Measurements from ENCODE around the gene NXPH1. TPM values are rescaled to one million over a fixed set of nuclear protein-coding genes. Genes with fewer than 3 reads are reported as not detected.

NXPH1 gene
- total and polyA plus RNA-seq, 11 donors: not detected

- no peaks in the 10 kb centered on the region for H3K36me3 ChIP-seq
- no peaks in the 10 kb centered on the region for H3K27me3 ChIP-seq
- no peak overlapping the region for H3K27ac ChIP-seq
- H3K4me1 ChIP-seq: no peaks in the 10 kb centered on the region
- WGBS, 4 donors: 42 to 51% (median 47%) methylated on average over 9 of the region's 9 CpGs
- H3K4me3 ChIP-seq: no peak overlapping the region
- no peak for ATAC-seq
- DNase-seq: no peak
- intact Hi-C loops (cut with DNase I): no loop called here
- no peak for TF ChIP-seq CTCF (IDR thresholded peaks at IDR 0.05)
- no peak for TF ChIP-seq POLR2A (IDR thresholded peaks at IDR 0.05)
- H3K9me3 ChIP-seq: no peaks in the 10 kb centered on the region
These were observed 329.4 kb downstream of the NXPH1 start for GRCh38 chr7:8762803-8763202.

- Histone ChIP-seq H3K4me1 (no peaks in the 10 kb centered on the region), H3K27me3 (no peaks in the 10 kb centered on the region), H3K9me3 (no peaks in the 10 kb centered on the region), H3K36me3 (no peaks in the 10 kb centered on the region), H3K4me3 (no peak overlapping the region), H3K27ac (no peak overlapping the region)
- ATAC-seq (no peak), DNase-seq (no peak)
- TF ChIP-seq POLR2A (IDR thresholded peaks at IDR 0.05) (no peak), CTCF (IDR thresholded peaks at IDR 0.05) (no peak)
- 47 to 64% (median 52%) methylated on average over 3 of the region's 3 CpGs for WGBS, 4 donors
- intact Hi-C loops (cut with DNase I): no loop called here
These were observed 332.0 kb downstream of the NXPH1 start for GRCh38 chr7:8765374-8765773.

- DNase-seq: no peak
- intact Hi-C loops (cut with DNase I): no loop called here
- TF ChIP-seq POLR2A (IDR thresholded peaks at IDR 0.05): no peak
- TF ChIP-seq CTCF (IDR thresholded peaks at IDR 0.05): no peak
- H3K4me1 ChIP-seq: no peaks in the 10 kb centered on the region
- ATAC-seq: no peak
- H3K27ac ChIP-seq: no peak overlapping the region
- no peaks in the 10 kb centered on the region for H3K36me3 ChIP-seq
- H3K9me3 ChIP-seq: peaks cover 0 to 2% (median 0%) of the 10 kb centered on the region in 12 donors
- no peak overlapping the region for H3K4me3 ChIP-seq
- no peaks in the 10 kb centered on the region for H3K27me3 ChIP-seq
These were observed 340.1 kb downstream of the NXPH1 start for GRCh38 chr7:8773518-8773917.

GRCh38 chr7:8778459-8778858 is 345.1 kb downstream of the NXPH1 start:
- ATAC-seq (no peak), DNase-seq (no peak)
- H3K9me3 ChIP-seq: no peaks in the 10 kb centered on the region
- H3K4me1 ChIP-seq: no peaks in the 10 kb centered on the region
- no peak overlapping the region for H3K4me3 ChIP-seq
- no peaks in the 10 kb centered on the region for H3K36me3 ChIP-seq
- no peak overlapping the region for H3K27ac ChIP-seq
- H3K27me3 ChIP-seq: no peaks in the 10 kb centered on the region
- TF ChIP-seq CTCF (IDR thresholded peaks at IDR 0.05): no peak
- no peak for TF ChIP-seq POLR2A (IDR thresholded peaks at IDR 0.05)
- 63 to 80% (median 64%) methylated on average over 2 of the region's 2 CpGs for WGBS, 4 donors
- intact Hi-C loops (cut with DNase I): no loop called here
